Measurements from ENCODE around the gene SLC22A16.

- TF ChIP-seq MAX (IDR thresholded peaks at IDR 0.05) (no peak), CTCF (IDR thresholded peaks at IDR 0.05; ENCODE audit: low read depth, low read length, missing input control) (no peak), GABPA (IDR thresholded peaks at IDR 0.05 in 1 of 2, conservative IDR thresholded peaks at IDR 0.05 in 1 of 2) (no peak), YY1 (IDR thresholded peaks at IDR 0.05) (no peak), REST (IDR thresholded peaks at IDR 0.05) (no peak), HNF4G (IDR thresholded peaks at IDR 0.05) (no peak)
Observed at GRCh38 chr6:110472739-110473138, 3.7 kb downstream of the SLC22A16 start.
